Glutamatergic neuron (in vitro differentiated cells): Measurements from ENCODE around the gene OR8H2. TPM values are rescaled to one million over a fixed set of nuclear protein-coding genes. Genes with fewer than 3 reads are reported as not detected.
"Not testable (repeated sequence)": the region's sequence is repeated elsewhere in the genome, so short reads cannot be mapped to it uniquely, and the experiment has no call there.

Experiments used
- DNase-seq: peaks from one replicate; pipeline ENCODE4 v3.0.0; 2022
- H3K27ac Mint-ChIP-seq: one replicate; pipeline ENCODE4 v1.8.0; 2020; ENCODE audit warnings: mild to moderate bottlenecking, mixed read lengths, inconsistent platforms; ENCODE audit not compliant: unreplicated experiment
- H3K27me3 Mint-ChIP-seq: one replicate; pipeline ENCODE4 v1.8.0; 2020; ENCODE audit warnings: mild to moderate bottlenecking, moderate library complexity, mixed read lengths, inconsistent platforms; ENCODE audit not compliant: unreplicated experiment
- H3K36me3 Mint-ChIP-seq: one replicate; pipeline ENCODE4 v1.8.0; 2020; ENCODE audit warnings: mild to moderate bottlenecking, mixed read lengths, inconsistent platforms; ENCODE audit not compliant: unreplicated experiment
- H3K4me1 Mint-ChIP-seq: one replicate; pipeline ENCODE4 v1.8.0; 2020; ENCODE audit warnings: mild to moderate bottlenecking, low read depth, mixed read lengths, inconsistent platforms; ENCODE audit not compliant: unreplicated experiment
- H3K4me3 Mint-ChIP-seq: one replicate; pipeline ENCODE4 v1.8.0; 2020; ENCODE audit warnings: mild to moderate bottlenecking, mixed read lengths, inconsistent platforms; ENCODE audit not compliant: unreplicated experiment
- H3K9me3 Mint-ChIP-seq: one replicate; pipeline ENCODE4 v1.8.0; 2020; ENCODE audit warnings: mild to moderate bottlenecking, moderate library complexity, mixed read lengths, inconsistent platforms; ENCODE audit not compliant: unreplicated experiment
- CTCF ChIP-seq: fragments of 200-600 bp; sonication (generic); IDR thresholded peaks from one replicate; pipeline ENCODE4 v1.5.0; 2021; ENCODE audit not compliant: partially characterized antibody, unreplicated experiment
- total RNA-seq: library from RNA; stranded (reverse); fragmentation: NEBNext Ultra II Directional; extraction: Animal tissue kit (Norgen Biotek cat#: 25700); gene quantifications from one replicate; pipeline ENCODE4 v1.2.1, GENCODE V29; 2021; ENCODE audit not compliant: unreplicated experiment

The OR8H2 gene
- total RNA-seq, 1 donor from 2014 or later = not detected

GRCh38 chr11:56093008-56093407 lies 10.5 kb upstream of the OR8H2 start, which contains the start of gene OR8I2:
TSS of gene OR8I2 (plus strand) at chr11:56093308. CDS start at chr11:56093308, 0 bp downstream.
- no peak for DNase-seq
- Mint-ChIP-seq H3K4me1 (no peaks in the 10 kb centered on the region), H3K9me3 (no peaks in the 10 kb centered on the region), H3K36me3 (no peaks in the 10 kb centered on the region), H3K27me3 (no peaks in the 10 kb centered on the region), H3K27ac (no peak within 1 kb of the TSS), H3K4me3 (no peak within 1 kb of the TSS)
- no peak for TF ChIP-seq CTCF

- no peaks in the 10 kb centered on the region for H3K36me3 Mint-ChIP-seq
- H3K9me3 Mint-ChIP-seq = no peaks in the 10 kb centered on the region
- no peak within 1 kb of the TSS for H3K4me3 Mint-ChIP-seq
- H3K27me3 Mint-ChIP-seq = no peaks in the 10 kb centered on the region
- peaks cover 4% of the 10 kb centered on the region for H3K4me1 Mint-ChIP-seq
- no peak for TF ChIP-seq CTCF
- no peak within 1 kb of the TSS for H3K27ac Mint-ChIP-seq
- DNase-seq = no peak
These were observed 18.6 kb downstream of the OR8H2 start, which contains the start of gene OR8H3 for GRCh38 chr11:56122073-56122472. TSS of gene OR8H3 (plus strand) at chr11:56122373. CDS start at chr11:56122373, 0 bp downstream.

GRCh38 chr11:56140151-56140661 lies 36.7 kb downstream of the OR8H2 start, which contains the start of gene OR8J3:
TSS of gene OR8J3 (minus strand) at chr11:56140201. CDS start at chr11:56137718, 2,483 bp downstream.
- DNase-seq = no peak
- TF ChIP-seq CTCF = no peak
- no peak within 1 kb of the TSS for H3K4me3 Mint-ChIP-seq
- no peak within 1 kb of the TSS for H3K27ac Mint-ChIP-seq
- no peaks in the 10 kb centered on the region for H3K4me1 Mint-ChIP-seq
- no peaks in the 10 kb centered on the region for H3K27me3 Mint-ChIP-seq
- H3K36me3 Mint-ChIP-seq = no peaks in the 10 kb centered on the region
- H3K9me3 Mint-ChIP-seq = no peaks in the 10 kb centered on the region

- not testable (repeated sequence) for H3K4me3 Mint-ChIP-seq, DNase-seq, H3K27me3 Mint-ChIP-seq
These were observed 40.2 kb downstream of the OR8H2 start for GRCh38 chr11:56143681-56144080.

GRCh38 chr11:56151376-56151775 lies 47.9 kb downstream of the OR8H2 start:
- Mint-ChIP-seq H3K36me3 (peaks cover 4% of the 10 kb centered on the region), H3K4me1 (no peaks in the 10 kb centered on the region), H3K9me3 (peaks cover 5% of the 10 kb centered on the region), H3K4me3 (no peak overlapping the region), H3K27me3 (peaks cover 2% of the 10 kb centered on the region), H3K27ac (no peak overlapping the region)
- no peak for DNase-seq
- TF ChIP-seq CTCF = no peak

More at GRCh38 chr11:56143681-56144080, 40.2 kb downstream of the OR8H2 start:
- not testable (repeated sequence) for H3K4me1 Mint-ChIP-seq, H3K36me3 Mint-ChIP-seq, H3K27ac Mint-ChIP-seq, H3K9me3 Mint-ChIP-seq
